Esophagus (tissue), 2 donors: ENCODE measurements around the gene SLC8A1. TPM values are rescaled to one million over a fixed set of nuclear protein-coding genes. Genes with fewer than 3 reads are reported as not detected.
A peak's percentile ranks its signal among the peaks of the same experiment; 100 is the strongest.

Source experiments
- H3K27ac ChIP-seq, 2 donors: one replicate each; pipeline ENCODE4 v1.5.1; 2013; ENCODE audit warnings: low read depth in 2 of 2, mild to moderate bottlenecking in 2 of 2, inconsistent platforms in 1 of 2, low read length in 1 of 2, moderate library complexity in 1 of 2
- H3K27me3 ChIP-seq, 2 donors: one replicate each; pipeline ENCODE4 v1.6.1; 2013; ENCODE audit warnings: low read length in 2 of 2, control low read depth in 1 of 2, mild to moderate bottlenecking in 1 of 2; ENCODE audit not compliant: insufficient read depth in 2 of 2, control insufficient read depth in 1 of 2
- H3K36me3 ChIP-seq, 2 donors: one replicate each; pipeline ENCODE4 v1.6.1; 2013; ENCODE audit warnings: low read length in 1 of 2; ENCODE audit not compliant: control insufficient read depth in 2 of 2, insufficient read depth in 2 of 2
- H3K4me1 ChIP-seq, 2 donors: one replicate each; pipeline ENCODE4 v1.6.1; 2013; ENCODE audit warnings: low read length in 1 of 2; ENCODE audit not compliant: control insufficient read depth in 2 of 2, insufficient read depth in 2 of 2
- H3K4me3 ChIP-seq, 2 donors: one replicate each; pipeline ENCODE4 v1.5.1; 2013; ENCODE audit warnings: low read length in 2 of 2, mild to moderate bottlenecking in 2 of 2, low read depth in 1 of 2, moderate library complexity in 1 of 2
- H3K9me3 ChIP-seq, 2 donors: one replicate each; pipeline ENCODE4 v1.6.1; 2013; ENCODE audit warnings: mild to moderate bottlenecking in 2 of 2, low read depth in 1 of 2, low read length in 1 of 2, moderate library complexity in 1 of 2; ENCODE audit not compliant: control insufficient read depth in 2 of 2, insufficient read depth in 1 of 2
- WGBS, 2 donors: extraction: QIAGEN DNeasy Blood & Tissue Kit; methylation state at CpG; one replicate each; pipeline ENCODE4 v1.1.7; 2013; 5-methylcytosine and 5-hydroxymethylcytosine counted together
- polyA plus RNA-seq, 2 donors: library from polyadenylated mRNA; stranded (reverse); fragments of 200-250 nt; gene quantifications; one replicate each; pipeline ENCODE4 v1.2.3, GENCODE V29; 2013
- donor health status: healthy with polysubstance abuse.
- donor health status: Bipolar disorder and iron deficiency.

The SLC8A1 gene
- polyA plus RNA-seq = under 1 TPM; 0.26 to 0.73 TPM

- H3K27me3 ChIP-seq = no peaks in the 10 kb centered on the region
- no peaks in the 10 kb centered on the region for H3K4me1 ChIP-seq
- H3K4me3 ChIP-seq = peak within 1 kb of the TSS; percentile 50 to 53
- WGBS, 2 donors = 2 to 3% methylated on average over 41 to 82 of the region's 82 CpGs
- H3K27ac ChIP-seq = peak within 1 kb of the TSS; percentile 75 to 77
- no peaks in the 10 kb centered on the region for H3K9me3 ChIP-seq
- no peaks in the 10 kb centered on the region for H3K36me3 ChIP-seq
These were observed at the start of gene SLC8A1 for GRCh38 chr2:40451918-40452605. Gene SLC8A1 (minus strand): TSS chr2:40452090.

DNA sequence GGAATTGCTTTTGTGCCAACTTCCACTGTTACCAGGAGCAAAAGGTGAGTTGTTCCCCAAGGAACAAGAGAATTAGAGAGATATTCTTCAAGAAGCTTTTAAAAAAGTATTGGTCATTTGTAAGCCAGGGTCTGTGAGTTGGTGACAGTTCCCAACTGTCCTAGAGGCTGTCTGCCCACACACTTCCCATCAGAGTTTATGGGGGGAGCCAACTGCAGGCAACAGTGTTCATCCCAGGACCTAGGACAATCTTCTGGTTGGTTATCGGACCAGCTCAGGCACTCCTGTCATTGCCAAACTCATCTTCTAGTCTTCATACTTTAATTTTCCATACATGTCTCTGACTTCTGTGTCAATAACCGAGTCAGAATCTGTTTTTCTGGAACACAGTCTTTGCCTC, 47.5 kb upstream of the SLC8A1 start:
- Histone ChIP-seq H3K36me3 (no peaks in the 10 kb centered on the region), H3K27ac (no peak overlapping the region), H3K9me3 (no peaks in the 10 kb centered on the region), H3K4me1 (no peaks in the 10 kb centered on the region), H3K27me3 (no peaks in the 10 kb centered on the region), H3K4me3 (no peak overlapping the region)
- WGBS, 2 donors = 95 to 96% methylated on average over 2 of the region's 2 CpGs

DNA sequence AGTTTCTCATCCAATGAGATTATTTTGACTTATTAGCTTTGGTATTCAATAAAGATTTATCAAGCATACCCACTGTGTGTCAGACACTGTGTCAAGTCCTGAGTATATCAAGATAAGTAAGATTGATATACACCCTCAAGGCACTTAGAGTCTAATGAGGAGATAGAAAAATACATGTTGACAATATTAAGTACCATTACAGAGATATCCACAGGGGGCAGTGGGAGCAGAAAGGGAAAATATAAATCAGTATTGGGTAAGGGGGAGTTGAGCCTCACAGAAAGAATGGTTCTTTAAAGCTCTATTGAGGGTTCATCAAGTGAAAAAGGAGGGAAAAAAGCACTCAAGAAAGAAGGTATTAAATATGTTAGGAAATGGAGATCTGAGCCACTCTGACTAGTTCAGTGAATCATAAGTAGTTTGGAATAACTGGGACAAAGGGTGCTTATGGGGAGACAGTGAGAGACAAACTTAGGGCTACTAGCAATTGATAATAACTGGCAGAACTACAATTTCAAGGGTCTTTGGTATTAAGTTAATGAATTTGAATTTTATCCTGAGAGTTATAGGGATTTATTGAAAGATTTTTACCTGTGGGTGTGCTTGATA, 45.5 kb upstream of the SLC8A1 start:
- no peaks in the 10 kb centered on the region for H3K9me3 ChIP-seq
- H3K36me3 ChIP-seq = no peaks in the 10 kb centered on the region
- no peaks in the 10 kb centered on the region for H3K27me3 ChIP-seq
- H3K4me1 ChIP-seq = no peaks in the 10 kb centered on the region
- H3K27ac ChIP-seq = no peak overlapping the region
- no peak overlapping the region for H3K4me3 ChIP-seq

DNA sequence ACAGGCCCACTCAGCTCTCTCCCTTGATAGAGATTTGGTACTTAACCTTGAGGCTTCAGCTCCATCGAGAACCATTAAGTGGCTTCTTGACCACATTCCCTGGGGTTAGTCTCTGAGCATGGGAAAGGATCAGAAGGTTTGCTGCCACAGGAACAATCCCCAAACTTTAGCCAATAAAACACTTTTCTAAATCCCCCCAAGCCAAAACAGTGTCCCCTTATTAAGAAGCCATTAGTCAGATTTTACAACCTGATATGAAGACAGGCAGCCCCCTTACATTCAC, 37.7 kb upstream of the SLC8A1 start:
- Histone ChIP-seq H3K4me3 (peak overlapping the region; percentile 41 to 46), H3K27me3 (no peaks in the 10 kb centered on the region), H3K9me3 (no peaks in the 10 kb centered on the region), H3K36me3 (no peaks in the 10 kb centered on the region), H3K4me1 (no peaks in the 10 kb centered on the region), H3K27ac (no peak overlapping the region)
- 41 to 65% methylated on average over 1 of the region's 1 CpG for WGBS, 2 donors

DNA sequence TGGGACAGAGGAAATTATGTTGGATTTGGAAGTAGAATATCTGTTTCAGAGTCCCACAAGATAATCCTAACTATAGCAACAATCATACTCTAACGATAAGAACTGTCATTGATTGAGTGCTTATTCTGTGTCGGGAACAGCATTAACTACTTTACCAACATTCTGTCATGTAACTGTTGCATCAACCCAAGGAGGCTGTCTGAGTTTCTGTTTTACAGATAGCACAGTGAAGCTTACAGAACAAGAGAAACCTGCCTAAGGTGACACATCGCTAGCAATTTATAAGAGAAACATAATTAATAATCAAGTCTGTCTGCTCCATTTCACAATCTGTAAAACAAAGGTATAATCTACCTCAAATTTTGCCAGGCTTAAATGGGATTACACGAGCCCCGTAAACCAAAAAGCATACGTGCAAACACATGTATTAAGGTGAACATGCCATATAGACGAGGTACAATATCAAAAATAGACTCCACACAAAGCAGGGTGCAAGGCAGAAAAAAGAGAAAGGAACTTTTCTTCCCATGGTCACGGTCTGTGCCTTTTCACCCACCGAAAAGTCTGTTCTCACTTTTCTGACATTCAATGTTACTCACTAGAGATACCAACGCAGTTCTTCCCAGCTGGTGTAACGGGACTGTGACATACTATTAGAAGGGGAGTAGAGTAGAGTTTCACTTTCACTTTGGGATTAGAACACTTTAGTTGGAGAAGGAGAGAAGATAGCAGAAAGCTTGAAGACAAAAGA, 37.2 kb upstream of the SLC8A1 start:
- H3K9me3 ChIP-seq = no peaks in the 10 kb centered on the region
- H3K4me1 ChIP-seq = no peaks in the 10 kb centered on the region
- H3K36me3 ChIP-seq = no peaks in the 10 kb centered on the region
- no peaks in the 10 kb centered on the region for H3K27me3 ChIP-seq
- peak overlapping the region in 1 of 2 donors; percentile 27 for H3K27ac ChIP-seq
- WGBS, 2 donors = 35 to 44% methylated on average over 11 of the region's 11 CpGs
- H3K4me3 ChIP-seq = peak overlapping the region; percentile 41 to 46

- WGBS, 2 donors = 52 to 55% methylated on average over 4 of the region's 4 CpGs
- H3K36me3 ChIP-seq = no peaks in the 10 kb centered on the region
- no peaks in the 10 kb centered on the region for H3K4me1 ChIP-seq
- no peaks in the 10 kb centered on the region for H3K27me3 ChIP-seq
- no peaks in the 10 kb centered on the region for H3K9me3 ChIP-seq
- no peak overlapping the region for H3K4me3 ChIP-seq
- H3K27ac ChIP-seq = no peak overlapping the region
These were observed 36.3 kb upstream of the SLC8A1 start for GRCh38 chr2:40488101-40488601.

DNA sequence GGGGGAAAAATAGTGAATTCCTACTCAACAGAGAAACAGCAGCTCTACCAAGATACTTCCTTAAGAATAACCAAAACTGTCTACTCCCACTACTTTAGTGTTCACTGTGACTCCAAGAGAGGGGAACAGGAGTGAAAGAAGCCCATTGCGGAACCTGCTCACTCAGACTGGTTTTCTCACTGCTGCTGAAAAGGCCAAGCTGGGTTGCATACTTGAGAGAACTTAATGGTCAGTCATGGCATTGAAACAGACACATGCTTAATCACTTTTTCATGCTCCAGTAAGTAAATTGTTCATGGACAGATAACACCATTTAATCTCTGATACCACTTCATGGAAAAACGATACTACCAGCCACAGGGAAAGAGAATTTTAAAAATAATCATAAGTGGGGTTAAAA, 35.7 kb upstream of the SLC8A1 start:
- Histone ChIP-seq H3K27ac (no peak overlapping the region), H3K27me3 (no peaks in the 10 kb centered on the region)
- 64 to 66% methylated on average over 2 of the region's 2 CpGs for WGBS, 2 donors

DNA sequence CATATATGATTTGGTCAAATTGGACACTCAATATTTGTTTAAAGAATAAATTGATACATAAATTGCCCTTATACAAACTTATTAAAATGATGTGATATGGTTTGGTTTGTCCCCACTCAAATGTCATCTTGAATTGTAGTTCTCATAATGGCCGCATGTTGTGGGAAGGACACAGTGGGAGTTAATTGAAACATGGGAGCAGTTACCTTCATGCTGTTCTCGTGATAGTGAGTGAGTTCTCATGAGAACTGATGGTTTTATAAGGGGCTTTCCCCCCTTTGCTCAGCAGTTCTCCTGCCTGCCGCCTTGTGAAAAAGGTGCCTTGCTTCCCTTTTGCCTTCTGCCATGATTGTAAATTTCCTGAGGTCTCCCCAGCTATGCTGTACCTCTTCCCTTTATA, 34.0 kb upstream of the SLC8A1 start:
- Histone ChIP-seq H3K4me3 (no peak overlapping the region), H3K9me3 (no peaks in the 10 kb centered on the region), H3K27me3 (no peaks in the 10 kb centered on the region), H3K4me1 (no peaks in the 10 kb centered on the region), H3K27ac (no peak overlapping the region), H3K36me3 (no peaks in the 10 kb centered on the region)
- WGBS, 2 donors = 89 to 91% methylated on average over 3 of the region's 3 CpGs

More for the DNA sequence above, 35.7 kb upstream of the SLC8A1 start:
- Histone ChIP-seq H3K36me3 (no peaks in the 10 kb centered on the region), H3K4me1 (no peaks in the 10 kb centered on the region), H3K9me3 (no peaks in the 10 kb centered on the region), H3K4me3 (no peak overlapping the region)

DNA sequence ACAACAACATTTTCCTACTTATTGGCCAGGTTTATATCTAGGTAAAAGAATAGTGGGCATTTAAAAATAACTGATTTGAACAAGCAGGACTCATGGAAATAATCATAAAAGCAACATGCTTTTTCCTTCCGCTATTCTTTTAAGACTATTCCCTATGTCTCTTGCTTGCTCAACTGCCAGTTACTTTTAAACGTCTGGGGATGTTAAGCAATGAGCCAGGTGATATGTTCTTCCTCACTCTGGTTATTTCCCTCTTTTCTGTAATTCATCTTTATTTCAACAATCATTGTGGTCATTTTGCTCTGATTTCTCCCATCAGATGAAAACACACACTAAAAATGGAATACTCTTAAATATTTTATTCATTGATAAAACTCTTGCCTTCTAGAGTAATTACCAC, 33.4 kb upstream of the SLC8A1 start:
- Histone ChIP-seq H3K36me3 (no peaks in the 10 kb centered on the region), H3K27ac (no peak overlapping the region), H3K4me1 (no peaks in the 10 kb centered on the region), H3K4me3 (no peak overlapping the region), H3K27me3 (no peaks in the 10 kb centered on the region), H3K9me3 (no peaks in the 10 kb centered on the region)
- 82 to 83% methylated on average over 2 of the region's 2 CpGs for WGBS, 2 donors
